GM18505 (cell line): ENCODE results near the gene ZDHHC20.

Experiments
- ATAC-seq: cut with Tn5 transposase; IDR thresholded peaks from one replicate; pipeline ENCODE4 v1.9.1; 2021; ENCODE audit not compliant: unreplicated experiment
- POLR2A ChIP-seq: IDR thresholded peaks from 4 replicates; pipeline ENCODE4 v1.6.1; 2011; ENCODE audit warnings: borderline replicate concordance; ENCODE audit not compliant: insufficient read depth, insufficient read length; ENCODE audit errors: extremely low read depth

ZDHHC20 gene

GRCh38 chr13:21361706-21362105 lies 97.4 kb downstream of the ZDHHC20 start:
- ATAC-seq, result no peak
- no peak for TF ChIP-seq POLR2A

DNA sequence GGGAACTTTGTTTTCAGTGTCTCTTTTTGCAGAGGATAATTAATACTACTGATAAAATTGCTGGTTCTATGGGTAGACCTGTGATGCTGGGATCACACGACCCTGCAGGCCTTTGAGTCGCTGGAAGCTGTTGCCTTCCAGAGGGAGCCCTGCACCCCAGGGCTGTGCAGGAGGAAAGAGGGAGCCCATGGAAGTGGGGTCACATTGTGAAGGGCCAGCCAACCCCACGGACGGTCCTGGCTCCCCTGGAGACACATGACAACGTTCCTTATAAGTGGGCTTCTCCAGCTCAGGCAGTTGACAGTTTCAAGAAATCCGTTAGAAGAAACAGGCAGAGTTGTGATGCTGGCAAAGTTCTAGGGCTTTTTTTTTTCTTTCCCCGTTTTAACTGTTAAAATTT lies 98.0 kb downstream of the ZDHHC20 start:
- TF ChIP-seq POLR2A, result no peak
- no peak for ATAC-seq

DNA sequence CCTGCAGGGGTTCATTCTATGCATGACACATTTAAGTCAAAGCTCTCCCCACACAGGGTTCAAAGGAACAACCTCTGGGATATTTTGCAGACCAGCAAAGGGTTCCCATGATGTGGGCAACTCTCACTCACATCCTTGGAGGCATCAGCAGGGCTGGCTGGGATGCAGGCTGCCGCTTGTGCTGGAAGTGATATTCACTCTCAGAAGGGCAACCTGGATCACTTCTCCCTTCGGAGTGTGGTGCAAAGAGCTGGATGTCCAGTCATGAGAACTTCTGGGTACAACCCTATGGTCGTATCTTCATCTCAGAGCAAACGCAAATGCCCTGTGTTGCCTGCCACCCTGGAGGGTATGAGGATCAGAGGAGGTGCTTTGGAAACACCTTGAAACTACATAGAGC lies 98.6 kb downstream of the ZDHHC20 start:
- ATAC-seq, result no peak
- no peak for TF ChIP-seq POLR2A

DNA sequence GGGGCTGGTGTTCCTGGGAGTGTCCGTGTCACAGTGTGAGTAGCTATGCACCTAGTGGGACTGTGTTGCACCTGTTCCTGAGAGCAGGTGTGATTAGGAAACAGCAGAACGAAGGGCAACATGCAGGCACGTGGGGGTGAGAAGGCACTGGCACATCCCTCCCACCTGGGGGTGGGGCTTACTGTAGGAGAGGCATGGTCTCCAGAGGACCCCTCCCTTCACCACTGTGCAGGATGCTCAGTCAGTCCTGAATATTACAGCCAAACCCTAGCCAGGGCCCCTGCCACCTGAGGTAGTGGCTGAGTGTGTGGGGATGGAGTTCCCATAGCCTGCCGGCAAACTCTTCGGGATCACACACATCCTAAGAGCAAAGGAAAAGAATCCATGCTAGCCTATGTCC lies 99.2 kb downstream of the ZDHHC20 start:
- TF ChIP-seq POLR2A, result no peak
- ATAC-seq, result no peak

GRCh38 chr13:21355304-21355703 lies 103.8 kb downstream of the ZDHHC20 start:
- no peak for TF ChIP-seq POLR2A
- no peak for ATAC-seq

GRCh38 chr13:21354721-21355120 lies 104.4 kb downstream of the ZDHHC20 start:
- ATAC-seq, result no peak
- no peak for TF ChIP-seq POLR2A

- no peak for TF ChIP-seq POLR2A
- ATAC-seq, result no peak
Measured at GRCh38 chr13:21348488-21349120, 110.5 kb downstream of the ZDHHC20 start.

- no peak for TF ChIP-seq POLR2A
- ATAC-seq, result no peak
Measured at GRCh38 chr13:21347753-21348318, 111.3 kb downstream of the ZDHHC20 start.

GRCh38 chr13:21344662-21345176 lies 114.4 kb downstream of the ZDHHC20 start:
- peak; percentile 48 for TF ChIP-seq POLR2A
- peak; percentile 47 for ATAC-seq

- no peak for ATAC-seq
- TF ChIP-seq POLR2A, result no peak
Measured at GRCh38 chr13:21343659-21344058, 115.4 kb downstream of the ZDHHC20 start.

GRCh38 chr13:21342699-21343442 lies 116.2 kb downstream of the ZDHHC20 start:
- no peak for ATAC-seq
- no peak for TF ChIP-seq POLR2A

GRCh38 chr13:21341637-21342422 lies 117.3 kb downstream of the ZDHHC20 start:
- TF ChIP-seq POLR2A, result no peak
- no peak for ATAC-seq

DNA sequence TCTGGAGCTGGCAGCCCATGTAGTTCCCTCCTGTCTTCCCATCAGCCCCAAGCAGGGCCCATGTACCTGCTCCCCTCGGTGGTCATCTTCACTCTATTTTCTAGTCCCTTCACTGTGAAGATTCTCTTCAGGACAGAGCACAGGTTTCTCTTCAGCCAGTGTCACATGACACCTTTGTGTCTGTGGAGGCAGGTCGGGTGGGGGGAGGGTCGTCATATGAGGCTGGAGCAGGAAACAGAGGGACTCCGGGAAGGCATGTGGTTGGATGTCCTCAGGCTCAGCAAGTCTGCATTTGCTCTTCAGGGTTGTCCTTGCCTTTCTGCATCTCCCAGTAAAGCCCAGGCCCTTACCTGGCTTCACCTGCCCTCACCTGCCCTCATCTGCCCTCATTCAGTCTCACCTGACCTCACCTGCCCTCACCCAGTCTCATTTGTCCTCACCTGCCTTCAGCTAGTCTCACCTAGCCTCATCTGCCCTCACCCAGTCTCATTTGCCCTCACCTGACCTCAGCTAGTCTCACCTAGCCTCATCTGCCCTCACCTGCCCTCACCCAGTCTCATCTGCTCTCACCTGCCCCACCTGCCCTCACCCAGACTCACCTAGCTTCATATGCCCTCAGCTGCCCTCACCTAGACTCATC lies 120.3 kb downstream of the ZDHHC20 start:
- ATAC-seq, result no peak

DNA sequence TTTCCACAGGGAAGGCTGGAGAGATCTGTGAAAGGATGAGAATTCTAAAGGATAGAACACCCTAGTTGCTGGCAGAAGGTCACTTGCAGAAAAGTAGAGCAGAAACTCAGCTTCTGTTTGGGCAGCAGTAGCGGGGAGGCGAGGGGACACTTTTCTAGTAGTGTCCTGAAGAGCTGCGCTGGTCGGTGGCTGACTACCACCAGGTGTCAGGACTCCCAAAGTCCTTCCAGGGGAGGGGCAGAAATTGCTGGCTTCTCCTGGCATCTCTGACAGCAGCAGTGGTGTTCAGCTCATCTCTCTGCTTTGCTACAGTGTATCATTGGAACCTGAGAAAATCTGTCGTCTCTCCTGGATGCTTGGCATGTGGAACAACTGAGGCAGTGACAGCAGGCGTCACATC lies 120.9 kb downstream of the ZDHHC20 start:
- no peak for ATAC-seq
- no peak for TF ChIP-seq POLR2A

More for the DNA sequence above, 120.3 kb downstream of the ZDHHC20 start:
- no peak for TF ChIP-seq POLR2A
